ENCODE data around the gene ZNF277. TPM values are rescaled to one million over a fixed set of nuclear protein-coding genes. Genes with fewer than 3 reads are reported as not detected.

Gene ZNF277
- total RNA-seq, 1 experiment from 2014 or later = 21.3 TPM

DNA sequence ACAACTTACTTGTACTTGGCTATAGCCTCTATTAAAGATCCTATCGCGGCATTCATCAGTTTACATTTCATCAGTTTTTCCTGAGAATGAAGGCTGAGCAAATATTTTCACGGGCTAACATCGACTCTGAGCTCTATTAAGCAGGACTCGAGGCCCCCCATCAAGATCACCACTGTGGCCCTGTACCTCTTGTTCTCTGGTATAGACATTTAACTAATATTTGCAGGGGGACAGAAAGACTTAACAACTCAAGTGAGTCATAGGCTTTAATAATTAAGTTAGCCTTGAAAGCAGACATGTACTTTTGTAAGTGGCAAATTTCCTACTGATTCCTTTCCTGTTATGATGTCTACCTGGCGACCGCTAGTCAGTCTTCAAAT is 45.7 kb upstream of the ZNF277 start:
- DNase-seq (ENCODE audit: low read depth, low spot score) (no peak), ATAC-seq (no peak)
- H2AFZ ChIP-seq (ENCODE audit: low read depth, low read length, poor library complexity, severe bottlenecking) = no peak overlapping the region
- H3K4me3 ChIP-seq (replicated peaks in 1 of 2; ENCODE audit: low read depth in 1 of 2, low read length in 2 of 2) = no peak overlapping the region
- H3K36me3 ChIP-seq (ENCODE audit: control insufficient read depth in 1 of 2, insufficient read depth in 2 of 2, low read length in 2 of 2) = no peaks in the 10 kb centered on the region
- no peak overlapping the region for H3K27ac ChIP-seq (ENCODE audit: low read depth, low read length)
- H3K4me1 ChIP-seq (ENCODE audit: control insufficient read depth in 1 of 2, insufficient read depth in 2 of 2, low read length in 2 of 2) = no peaks in the 10 kb centered on the region
- CTCF ChIA-PET = no interaction called here
- no peak for TF ChIP-seq YY1 (IDR thresholded peaks at IDR 0.05; ENCODE audit: extremely low read depth, insufficient replicate concordance, low read depth, low read length)
- no peak for TF ChIP-seq RAD21 (IDR thresholded peaks at IDR 0.05; ENCODE audit: low read depth)
- no peak for TF ChIP-seq SP1 (IDR thresholded peaks at IDR 0.05; ENCODE audit: low read depth)
- no peak for TF ChIP-seq ZFX (IDR thresholded peaks at IDR 0.05)
- no peak for TF ChIP-seq EZH2phosphoT487 (IDR thresholded peaks at IDR 0.05; ENCODE audit: borderline replicate concordance)
- TF ChIP-seq MAX (IDR thresholded peaks at IDR 0.05) = no peak
- no peak for TF ChIP-seq EGR1 (IDR thresholded peaks at IDR 0.05; ENCODE audit: low read depth)
- no peak for TF ChIP-seq ELF1 (IDR thresholded peaks at IDR 0.05; ENCODE audit: borderline replicate concordance, low read depth)
- TF ChIP-seq, protein P1, sequence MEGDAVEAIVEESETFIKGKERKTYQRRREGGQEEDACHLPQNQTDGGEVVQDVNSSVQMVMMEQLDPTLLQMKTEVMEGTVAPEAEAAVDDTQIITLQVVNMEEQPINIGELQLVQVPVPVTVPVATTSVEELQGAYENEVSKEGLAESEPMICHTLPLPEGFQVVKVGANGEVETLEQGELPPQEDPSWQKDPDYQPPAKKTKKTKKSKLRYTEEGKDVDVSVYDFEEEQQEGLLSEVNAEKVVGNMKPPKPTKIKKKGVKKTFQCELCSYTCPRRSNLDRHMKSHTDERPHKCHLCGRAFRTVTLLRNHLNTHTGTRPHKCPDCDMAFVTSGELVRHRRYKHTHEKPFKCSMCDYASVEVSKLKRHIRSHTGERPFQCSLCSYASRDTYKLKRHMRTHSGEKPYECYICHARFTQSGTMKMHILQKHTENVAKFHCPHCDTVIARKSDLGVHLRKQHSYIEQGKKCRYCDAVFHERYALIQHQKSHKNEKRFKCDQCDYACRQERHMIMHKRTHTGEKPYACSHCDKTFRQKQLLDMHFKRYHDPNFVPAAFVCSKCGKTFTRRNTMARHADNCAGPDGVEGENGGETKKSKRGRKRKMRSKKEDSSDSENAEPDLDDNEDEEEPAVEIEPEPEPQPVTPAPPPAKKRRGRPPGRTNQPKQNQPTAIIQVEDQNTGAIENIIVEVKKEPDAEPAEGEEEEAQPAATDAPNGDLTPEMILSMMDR (IDR thresholded peaks at IDR 0.05 in 2 of 3, conservative IDR thresholded peaks at IDR 0.05 in 1 of 3; ENCODE audit: borderline replicate concordance in 1 of 3, insufficient read depth in 1 of 3, low read depth in 2 of 3, low read length in 2 of 3) = no peak
- H3K4me2 ChIP-seq (ENCODE audit: low read length) = no peak overlapping the region
- H3K27me3 ChIP-seq (ENCODE audit: insufficient read depth, low read length) = no peaks in the 10 kb centered on the region
- no peaks in the 10 kb centered on the region for H4K20me1 ChIP-seq (ENCODE audit: insufficient read depth)
- POLR2A ChIA-PET = no interaction called here
- no peak overlapping the region for H3K9ac ChIP-seq (ENCODE audit: low read length)
- H3K9me3 ChIP-seq (ENCODE audit: control insufficient read depth in 1 of 2, insufficient read depth in 1 of 2, low read depth in 1 of 2, low read length in 2 of 2) = no peaks in the 10 kb centered on the region
- intact Hi-C loops (cut with micrococcal nuclease) = no loop called here
- no TSS peak for BruUV-seq (replicated peaks)
- H3K9me2 ChIP-seq (ENCODE audit: insufficient read depth) = no peaks in the 10 kb centered on the region
- H3K79me2 ChIP-seq (ENCODE audit: insufficient read depth, low read length) = no peaks in the 10 kb centered on the region
- RAD21 ChIA-PET (ENCODE audit: low non-redundant PET in 1 of 2, low total read pairs in 2 of 2, uncharacterized antibody in 2 of 2, unreplicated experiment in 2 of 2) = no interaction called here

Data from HCT116 (cell line).